ENCODE results near the gene AHCYL1. TPM values are rescaled to one million over a fixed set of nuclear protein-coding genes. Genes with fewer than 3 reads are reported as not detected.
A peak's percentile ranks its signal among the peaks of the same experiment; 100 is the strongest.

Gene AHCYL1
- total and polyA plus RNA-seq, 2 of the 8 experiments (the other 6 are each of a cell fraction or from before 2014, with no cell fraction given): 64.5 to 95.9 TPM

DNA sequence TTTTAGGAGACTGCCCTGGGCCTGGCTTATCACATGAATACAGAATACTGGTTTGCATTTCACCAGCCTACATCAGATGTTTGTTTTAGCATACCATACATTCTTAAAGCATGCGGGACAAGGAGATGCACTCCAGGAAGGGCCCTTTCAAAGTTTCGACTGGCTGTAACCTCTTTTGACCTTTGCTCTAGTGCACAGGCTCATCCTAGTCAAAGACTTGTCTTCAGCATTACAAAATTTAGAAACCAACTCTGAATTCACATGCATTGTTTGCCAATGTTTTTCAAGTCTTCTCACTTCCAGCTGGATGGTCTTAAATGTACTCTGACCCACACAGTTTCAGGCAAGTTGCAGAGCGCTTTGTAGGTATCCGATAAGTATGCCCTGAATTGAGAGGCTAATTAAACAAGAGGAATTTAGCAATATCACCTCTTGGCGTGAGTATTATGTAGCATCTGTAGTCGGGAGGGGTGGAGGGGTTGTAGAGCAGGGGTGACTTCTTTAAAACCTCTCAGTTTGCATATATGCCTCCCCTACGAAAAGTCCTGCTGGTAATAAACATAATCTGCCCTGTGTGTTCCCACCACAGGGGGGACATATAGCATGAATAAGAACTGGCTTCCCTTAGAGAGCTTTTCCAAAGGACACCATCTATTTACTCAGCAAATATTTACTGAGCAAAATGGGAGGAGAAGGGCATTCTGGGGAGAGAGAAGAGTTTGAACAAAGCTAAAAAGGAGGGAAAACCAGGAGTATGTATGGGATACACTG is 24.4 kb upstream of the AHCYL1 start (continued):
- 0 out of 2 replicates have a peak, but pooled peaks have one; percentile 42 for TF ChIP-seq TCF12 (IDR thresholded peaks at IDR 0.05; ENCODE audit: low read depth, low read length)

All from H1 (cell line).